Activated T-cell treated with anti-CD3 and anti-CD28 coated beads, Interleukin-2, amount 50 U/mL, for 24 hours (primary cell): ENCODE measurements around the gene DKK3.

Experiments
- DNase-seq: peaks from one replicate; pipeline ENCODE4 v3.0.0-alpha.2; 2020
- H3K27ac Mint-ChIP-seq: 2 replicates; pipeline ENCODE4 v1.8.0; 2020; ENCODE audit warnings: mild to moderate bottlenecking, mixed read lengths
- H3K27me3 Mint-ChIP-seq: 2 replicates; pipeline ENCODE4 v1.8.0; 2020; ENCODE audit warnings: mixed read lengths
- H3K36me3 Mint-ChIP-seq: 2 replicates; pipeline ENCODE4 v1.8.0; 2020; ENCODE audit warnings: low read depth, mixed read lengths
- H3K4me1 Mint-ChIP-seq: 2 replicates; pipeline ENCODE4 v1.8.0; 2020; ENCODE audit warnings: low read depth, mixed read lengths
- H3K4me3 Mint-ChIP-seq: 2 replicates; pipeline ENCODE4 v1.8.0; 2020; ENCODE audit warnings: mild to moderate bottlenecking, moderate library complexity, mixed read lengths
- H3K9me3 Mint-ChIP-seq: 2 replicates; pipeline ENCODE4 v1.8.0; 2020; ENCODE audit warnings: mixed read lengths

The DKK3 gene

DNA sequence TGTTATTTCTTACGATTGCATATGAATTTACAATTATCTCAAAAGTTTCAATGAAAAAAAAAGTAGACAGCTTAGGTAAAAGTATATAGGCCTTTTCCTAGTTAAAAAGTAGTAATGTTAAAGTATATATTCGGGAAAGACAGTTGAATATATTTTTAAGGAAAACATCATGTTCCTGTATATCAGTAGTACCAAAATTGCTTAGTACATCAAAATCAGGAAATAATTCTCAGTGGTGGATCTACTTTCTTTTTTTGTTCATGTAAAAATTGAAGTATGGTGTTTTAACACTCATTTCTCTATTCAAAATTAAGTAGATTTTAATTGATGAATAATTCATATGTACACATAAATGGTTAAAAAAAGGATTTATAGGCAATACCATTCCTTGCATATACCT lies 92.8 kb downstream of the DKK3 start:
- Mint-ChIP-seq H3K9me3 (no peaks in the 10 kb centered on the region), H3K27me3 (no peaks in the 10 kb centered on the region), H3K27ac (no peak overlapping the region), H3K4me3 (no peak overlapping the region), H3K4me1 (peaks cover 4% of the 10 kb centered on the region), H3K36me3 (peaks cover 64% of the 10 kb centered on the region)
- DNase-seq, result no peak

DNA sequence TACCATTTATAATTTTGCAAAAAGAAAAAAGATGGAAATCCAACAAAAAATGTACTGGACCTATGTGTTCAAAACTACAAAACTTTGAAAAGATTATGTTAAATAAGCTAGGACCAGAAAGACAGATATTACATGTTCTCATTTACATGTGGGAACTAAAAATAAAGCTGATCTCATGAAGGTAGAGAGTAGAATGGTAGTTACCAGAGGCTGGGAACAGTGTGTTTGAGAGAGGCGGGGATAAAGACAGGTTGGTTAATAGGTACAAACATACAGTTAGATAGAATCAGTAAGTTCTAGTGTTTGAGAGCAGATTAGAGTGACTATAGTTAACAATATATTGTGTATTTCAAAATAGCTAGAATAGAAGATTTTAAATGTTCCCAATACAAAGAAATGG lies 95.0 kb downstream of the DKK3 start:
- Mint-ChIP-seq H3K27ac (no peak overlapping the region), H3K36me3 (peaks cover 63% of the 10 kb centered on the region)

More for the DNA sequence above, 95.0 kb downstream of the DKK3 start:
- Mint-ChIP-seq H3K27me3 (no peaks in the 10 kb centered on the region), H3K4me3 (no peak overlapping the region), H3K9me3 (no peaks in the 10 kb centered on the region), H3K4me1 (peaks cover 4% of the 10 kb centered on the region)
- no peak for DNase-seq
